K562 (cell line): ENCODE measurements around the gene RPS6KA2. TPM values are rescaled to one million over a fixed set of nuclear protein-coding genes. Genes with fewer than 3 reads are reported as not detected.

Experiments used
- ATAC-seq: fragments of 200-7000 bp; cut with Tn5 transposase; 3 replicates; pipeline ENCODE4 v1.9.1; 2020; ENCODE audit warnings: moderate library complexity
- BruUV-seq: library from RNA; stranded (reverse); fragments of 400-500 nt; replicated peaks from 2 replicates; lab custom pipeline; 2021; lab: Mats Ljungman, UMichigan
- CTCF ChIA-PET: fragments of 300-600 bp; formaldehyde crosslinking; extraction: SDS; loops from one replicate; lab custom pipeline; 2021; ENCODE audit warnings: low intra/inter-chr PET ratio; lab: Yijun Ruan, JAX
- POLR2A ChIA-PET: fragments of 300-600, 350-650 bp; sonication (Branson Sonifier 250); formaldehyde crosslinking; extraction: SDS; loops from one replicate; lab custom pipeline; 2021; ENCODE audit warnings: antibody characterized with exemption, inconsistent platforms; lab: Yijun Ruan, JAX
- DNase-seq, 4 experiments: peaks; one replicate each; pipeline versions ENCODE4 v3.0.0 to v3.0.0-alpha.2; 2011 to 2018; ENCODE audit warnings: low spot score in 3 of 4, mixed read lengths in 3 of 4; ENCODE audit errors: extremely low read depth in 1 of 4
- FAIRE-seq: peaks from 2 replicates; lab custom pipeline; 2011; peaks lifted over from hg19 to GRCh38; lab: Jason Lieb, UNC
- H2AFZ ChIP-seq: 2 replicates; pipeline ENCODE4 v1.6.0; 2011; ENCODE audit warnings: low read depth, low read length, control low read depth, inconsistent platforms
- H3K27ac ChIP-seq: fragments of 200-600 bp; 3 replicates; pipeline ENCODE4 v1.8.0; 2011; ENCODE audit warnings: low read depth, mild to moderate bottlenecking, control low read depth, inconsistent platforms, low read length, moderate library complexity, mixed read lengths; ENCODE audit errors: extremely low read depth
- H3K27me3 ChIP-seq, 2 experiments: fragments of 300-600 bp in 1 of 2; 2 replicates in 1 of 2; 3 replicates in 1 of 2; pipeline versions ENCODE4 v1.6.0 to v1.8.0; 2011; ENCODE audit warnings: inconsistent platforms in 2 of 2, low read length in 2 of 2, mild to moderate bottlenecking in 1 of 2, mixed read lengths in 1 of 2, moderate library complexity in 1 of 2; ENCODE audit not compliant: control insufficient read depth in 2 of 2, insufficient read depth in 2 of 2
- H3K36me3 ChIP-seq: fragments of 300-600 bp; 3 replicates; pipeline ENCODE4 v1.8.0; 2011; ENCODE audit warnings: mild to moderate bottlenecking, low read length, inconsistent platforms; ENCODE audit not compliant: control insufficient read depth, insufficient read depth
- H3K4me1 ChIP-seq, 2 experiments: fragments of 200-600 bp in 1 of 2; replicated peaks in 1 of 2; 2 replicates in 1 of 2; 3 replicates in 1 of 2; pipeline versions ENCODE4 v1.5.1 to v1.8.0; 2011; ENCODE audit warnings: inconsistent platforms in 2 of 2, low read length in 2 of 2, mild to moderate bottlenecking in 1 of 2, mixed read lengths in 1 of 2, moderate library complexity in 1 of 2; ENCODE audit not compliant: control insufficient read depth in 2 of 2, insufficient read depth in 2 of 2
- H3K4me2 ChIP-seq: 2 replicates; pipeline ENCODE4 v1.6.1; 2011; ENCODE audit warnings: low read length, control low read depth, inconsistent platforms, mixed read lengths; ENCODE audit not compliant: insufficient read depth
- H3K4me3 ChIP-seq: fragments of 200-600 bp; sonication (generic), shearing (Covaris generic); 2 replicates; pipeline ENCODE4 v1.5.1; 2016; ENCODE audit warnings: control low read depth, inconsistent platforms
- H3K79me2 ChIP-seq: fragments of 200-600 bp; 3 replicates; pipeline ENCODE4 v1.8.0; 2011; ENCODE audit warnings: low read length, inconsistent platforms; ENCODE audit not compliant: control insufficient read depth, insufficient read depth
- H3K9ac ChIP-seq, 2 experiments: 2 replicates each; pipeline versions ENCODE4 v1.6.0 to v1.6.1; 2011; ENCODE audit warnings: low read depth in 2 of 2, low read length in 2 of 2, control low read depth in 1 of 2, inconsistent platforms in 1 of 2, mild to moderate bottlenecking in 1 of 2, mixed read lengths in 1 of 2; ENCODE audit not compliant: insufficient read depth in 1 of 2
- H3K9me1 ChIP-seq: one replicate; pipeline ENCODE4 v1.6.0; 2011; ENCODE audit warnings: inconsistent platforms, mild to moderate bottlenecking, low read length, moderate library complexity; ENCODE audit not compliant: control insufficient read depth, insufficient read depth
- H3K9me3 ChIP-seq: replicated peaks from 2 replicates; pipeline ENCODE4 v1.5.1; 2011; ENCODE audit warnings: low read depth, low read length, inconsistent platforms; ENCODE audit not compliant: control insufficient read depth, insufficient read depth
- H4K20me1 ChIP-seq: replicated peaks from 2 replicates; pipeline ENCODE4 v1.6.1; 2011; ENCODE audit warnings: low read length, inconsistent platforms, mixed read lengths; ENCODE audit not compliant: control insufficient read depth, insufficient read depth
- ASH1L ChIP-seq: fragments of 450-650 bp; IDR thresholded peaks from 2 replicates; pipeline ENCODE4 v1.6.1; 2018; ENCODE audit warnings: borderline replicate concordance, mild to moderate bottlenecking, low read depth; ENCODE audit not compliant: partially characterized antibody
- BCOR ChIP-seq: fragments of 450-650 bp; IDR thresholded peaks from 2 replicates; pipeline ENCODE4 v1.6.1; 2016
- CHD2 ChIP-seq: IDR thresholded peaks from 2 replicates; pipeline ENCODE4 v1.6.1; 2011; ENCODE audit warnings: low read depth, low read length
- CTBP1 ChIP-seq: fragments of 450-650 bp; IDR thresholded peaks from 2 replicates; pipeline ENCODE4 v1.6.1; 2016; ENCODE audit warnings: borderline replicate concordance
- GATAD2B ChIP-seq: fragments of 450-650 bp; IDR thresholded peaks from 2 replicates; pipeline ENCODE4 v1.6.1; 2017; ENCODE audit warnings: mild to moderate bottlenecking, borderline replicate concordance
- ILK ChIP-seq: fragments of 450-650 bp; IDR thresholded peaks from 2 replicates; pipeline ENCODE4 v1.6.1; 2016; ENCODE audit warnings: missing genetic modification characterization, low read depth, mild to moderate bottlenecking, missing compliant biosample characterization, moderate library complexity, borderline replicate concordance
- NR2F6 ChIP-seq: fragments of 450-650 bp; formaldehyde crosslinking; IDR thresholded peaks from 2 replicates; pipeline ENCODE4 v1.4.0; 2020; ENCODE audit warnings: mild to moderate bottlenecking
- POLR3G ChIP-seq: IDR thresholded peaks from 2 replicates; pipeline ENCODE4 v1.6.1; 2011; ENCODE audit not compliant: insufficient read length, insufficient replicate concordance; ENCODE audit errors: extremely low read depth
- SRSF7 ChIP-seq: fragments of 200-400 bp; formaldehyde crosslinking; optimal IDR thresholded peaks from 2 replicates; pipeline ENCODE3; 2017; ENCODE audit warnings: mild to moderate bottlenecking, low read depth, low read length
- TBP ChIP-seq: optimal IDR thresholded peaks from 2 replicates; pipeline ENCODE3; 2011; ENCODE audit warnings: low read depth, low read length, improper control_type of control experiment
- TFE3 ChIP-seq: fragments of 450-650 bp; formaldehyde crosslinking; IDR thresholded peaks from 2 replicates; pipeline ENCODE4 v1.4.0; 2020; ENCODE audit warnings: mild to moderate bottlenecking, mixed read lengths
- THRB ChIP-seq: fragments of 450-650 bp; formaldehyde crosslinking; conservative IDR thresholded peaks from 2 replicates; pipeline ENCODE4 v1.4.0; 2022; ENCODE audit warnings: mild to moderate bottlenecking, missing genetic modification characterization
- ZBTB5 ChIP-seq: fragments of 450-650 bp; IDR thresholded peaks from 2 replicates; pipeline ENCODE4 v1.6.1; 2017; ENCODE audit warnings: antibody characterized with exemption
- ZC3H8 ChIP-seq: fragments of 450-650 bp; IDR thresholded peaks from 2 replicates; pipeline ENCODE4 v1.6.1; 2017
- ZFP36 ChIP-seq: fragments of 150-350 bp; IDR thresholded peaks from 2 replicates; pipeline ENCODE4 v1.6.1; 2018; ENCODE audit warnings: low read length, low read depth; ENCODE audit not compliant: partially characterized antibody
- ZNF398 ChIP-seq: fragments of 250-450 bp; sonication (Bioruptor Pico); IDR thresholded peaks from 2 replicates; pipeline ENCODE4 v1.8.0; 2021; ENCODE audit warnings: moderate library complexity, mild to moderate bottlenecking, inconsistent platforms
- ZNF408 ChIP-seq: fragments of 250-450 bp; sonication (Bioruptor Pico); IDR thresholded peaks from 2 replicates; pipeline ENCODE4 v1.4.0; 2020; ENCODE audit warnings: low read depth, mild to moderate bottlenecking, moderate library complexity
- WGBS: fragments of 100-300 bp; shearing (Covaris generic); methylation state at CpG from one replicate; pipeline ENCODE4 v1.1.6; 2016; ENCODE audit warnings: low coverage, mixed read lengths; ENCODE audit not compliant: insufficient coverage; ENCODE audit errors: missing lambda C conversion rate; 5-methylcytosine and 5-hydroxymethylcytosine counted together
- in situ Hi-C: fragments of 300-500 bp; cut with MboI; formaldehyde crosslinking; loops from 4 replicates; pipeline ENCODE4 v1.15.0; 2018; ENCODE audit warnings: inconsistent platforms, mixed read lengths
- intact Hi-C: fragments of 100-400 bp; cut with micrococcal nuclease; formaldehyde crosslinking; loops from 2 replicates; pipeline ENCODE4 v1.14.2; 2022
- polyA plus RNA-seq, 8 experiments: library from polyadenylated mRNA; depleted of rRNA in 4 of 8; stranded (reverse) in 5 of 8; unstranded in 3 of 8; fragments of >200 nt; fragmentation: Nextera tagmentation in 2 of 8; fragmentation: Illumina TruSeq in 1 of 8; extraction: Ambion mirVana in 2 of 8; extraction: Trizol in 1 of 8; gene quantifications; 2 replicates each; pipeline versions ENCODE4 v1.2.1 to v1.2.3, GENCODE V29; 2011 to 2014; ENCODE audit warnings: inconsistent platforms in 1 of 8, missing spikeins in 1 of 8
- total RNA-seq, 7 experiments: library from RNA; depleted of rRNA in 6 of 7; stranded (reverse); fragments of >200 nt in 6 of 7; fragmentation: Illumina TruSeq in 2 of 7; extraction: Trizol in 2 of 7; gene quantifications; 2 replicates each; pipeline versions ENCODE4 v1.2.1 to v1.2.3, GENCODE V29; 2011 to 2021; ENCODE audit warnings: low replicate concordance in 1 of 7

The RPS6KA2 gene
- total and polyA plus RNA-seq, 9 of the 15 experiments (the other 6 are each of a cell fraction or from before 2014, with no cell fraction given), result 0.29 to 1.00 (median 0.53) TPM

- H3K9ac ChIP-seq, result no peak overlapping the region
- H3K4me1 ChIP-seq, result no peaks in the 10 kb centered on the region; a peak in 1 of 5 replicates
- TF ChIP-seq ILK (tag) (no peak), CHD2 (no peak), NR2F6 (CRISPR knock-in tag) (no peak), SRSF7 (no peak), ASH1L (no peak), BCOR (no peak), GATAD2B (no peak), TBP (no peak), ZNF408 (CRISPR knock-in tag) (no peak), ZC3H8 (no peak), ZBTB5 (no peak), CTBP1 (no peak), THRB (no peak), ZFP36 (no peak), TFE3 (CRISPR knock-in tag) (no peak), POLR3G (no peak), ZNF398 (CRISPR knock-in tag) (no peak)
Measured at GRCh38 chr6:166672624-166673206, 45.7 kb upstream of the RPS6KA2 start.

More at GRCh38 chr6:166672624-166673206, 45.7 kb upstream of the RPS6KA2 start:
- Histone ChIP-seq H3K9me3 (no peaks in the 10 kb centered on the region), H3K36me3 (no peaks in the 10 kb centered on the region), H3K79me2 (no peaks in the 10 kb centered on the region), H3K27ac (no peak overlapping the region), H4K20me1 (peaks cover 3% of the 10 kb centered on the region; the same call in 1 of the 2 replicates), H3K4me3 (no peak overlapping the region), H3K4me2 (no peak overlapping the region), H3K9me1 (no peaks in the 10 kb centered on the region), H2AFZ (no peak overlapping the region), H3K27me3 (peaks cover 25 to 72% of the 10 kb centered on the region in 2 experiments; a peak in 4 of 5 replicates)
- ChIA-PET POLR2A (interaction anchor here (0.5 to 1.4 kb wide), 3 partner anchors 9 to 171 kb away, joined by 3 read pairs; no protein-coding TSS in a partner anchor), CTCF (no interaction called here)
- in situ Hi-C loops (no loop called here), intact Hi-C loops (no loop called here)
- 4% methylated on average over 14 of the region's 14 CpGs for WGBS
- FAIRE-seq (no peak), DNase-seq (no peak), ATAC-seq (no peak)
- BruUV-seq, result no TSS peak
